DMS153 treated with DMSO at 0.1 percent for 48 hours (cell line): ENCODE measurements around the gene FGFR3.
A peak's percentile ranks its signal among the peaks of the same experiment; 100 is the strongest.
"Not testable (repeated sequence)": the region's sequence is repeated elsewhere in the genome, so short reads cannot be mapped to it uniquely, and the experiment has no call there.

Experiments
- DNase-seq: peaks from one replicate; lab custom pipeline; 2025; ENCODE audit not compliant: unreplicated experiment; lab: John Stamatoyannopoulos, UW

The FGFR3 gene

GRCh38 chr4:1836650-1837049 lies 43.6 kb downstream of the FGFR3 start:
- no peak for DNase-seq

GRCh38 chr4:1837069-1837468 lies 44.0 kb downstream of the FGFR3 start:
- DNase-seq = no peak

DNA sequence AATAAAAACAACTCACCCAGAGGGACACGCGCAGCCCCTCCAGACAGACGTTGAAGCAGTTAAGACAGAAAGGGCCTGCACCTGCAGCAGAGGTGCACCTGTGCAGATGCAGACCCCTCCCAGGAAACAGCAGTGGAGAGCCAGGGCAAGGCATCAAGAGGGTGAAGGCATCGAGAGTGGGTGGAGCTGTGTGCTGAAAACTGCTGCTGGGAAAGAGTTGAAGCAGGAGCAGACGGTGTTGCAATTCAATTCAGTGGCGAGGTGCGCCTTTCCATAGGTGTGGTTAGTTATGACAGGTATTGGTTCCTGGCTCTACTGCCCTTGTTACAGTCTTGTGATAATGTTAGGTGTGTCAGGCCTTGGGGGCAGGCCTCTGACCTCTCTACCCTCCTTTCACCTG lies 46.2 kb downstream of the FGFR3 start:
- DNase-seq = no peak

GRCh38 chr4:1841201-1841886 lies 48.3 kb downstream of the FGFR3 start:
- no peak for DNase-seq

DNA sequence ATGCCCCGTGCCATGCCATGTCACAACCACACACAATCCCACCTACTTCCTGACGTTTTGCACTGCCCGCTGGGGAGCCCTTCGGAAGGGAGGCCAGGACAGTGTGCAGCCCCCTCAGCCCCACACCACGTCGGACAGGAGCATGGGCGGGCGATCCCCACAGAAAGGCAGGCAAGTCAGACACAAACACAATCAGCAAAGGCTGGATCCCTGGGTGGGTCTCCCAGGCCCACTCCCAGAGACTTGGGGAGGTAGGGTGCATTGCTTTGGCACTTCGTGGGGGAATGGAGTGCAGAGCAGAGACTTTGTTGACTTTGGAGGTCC lies 48.8 kb downstream of the FGFR3 start:
- no peak for DNase-seq

DNA sequence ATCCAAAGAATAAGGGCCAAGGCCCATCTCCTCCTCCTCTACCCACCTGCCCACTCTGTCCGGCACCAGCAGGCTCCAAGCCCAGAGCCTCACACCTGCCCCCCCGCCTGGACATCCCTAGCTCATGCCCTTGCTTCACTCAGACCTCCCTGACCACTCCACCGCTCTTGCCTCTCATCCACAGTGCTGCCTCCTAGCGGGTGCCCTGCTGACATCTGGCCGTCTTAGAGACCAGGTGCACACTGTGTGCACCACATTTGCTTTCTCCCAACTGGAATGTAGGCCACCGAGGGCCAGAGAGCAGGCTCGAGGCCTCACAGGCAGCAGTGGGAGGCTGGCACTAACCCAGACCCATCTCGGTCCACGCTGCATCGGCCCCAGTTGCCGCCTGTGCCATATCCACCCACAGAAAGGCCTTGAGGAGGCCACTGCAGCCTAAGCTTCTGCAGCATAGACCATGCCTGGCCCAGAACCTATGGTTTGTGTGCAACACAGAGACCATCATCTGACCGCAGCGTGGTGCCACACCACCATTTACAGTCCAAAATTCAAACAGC lies 49.3 kb downstream of the FGFR3 start:
- DNase-seq = no peak

- no peak for DNase-seq
These were observed 49.9 kb downstream of the FGFR3 start for GRCh38 chr4:1842993-1843448.

DNA sequence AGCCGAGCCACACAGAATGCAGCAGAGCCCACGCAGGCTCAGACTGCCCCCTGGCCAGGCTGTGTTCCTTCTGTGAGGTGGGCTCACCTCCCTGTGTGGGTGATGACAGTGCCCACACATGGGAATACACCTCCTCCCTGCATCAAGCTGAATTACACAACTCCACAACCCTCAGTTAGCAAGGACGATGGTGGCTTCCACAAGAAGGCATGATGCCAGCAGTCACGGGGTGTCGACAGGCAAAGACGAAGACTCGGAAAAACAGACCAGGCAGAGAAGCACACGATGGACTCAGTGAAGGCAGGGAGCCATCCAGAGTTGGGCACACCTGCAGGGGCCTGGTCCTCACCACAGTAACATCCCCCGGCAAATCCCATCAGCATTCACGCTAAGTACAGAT lies 50.8 kb downstream of the FGFR3 start:
- no peak for DNase-seq

DNA sequence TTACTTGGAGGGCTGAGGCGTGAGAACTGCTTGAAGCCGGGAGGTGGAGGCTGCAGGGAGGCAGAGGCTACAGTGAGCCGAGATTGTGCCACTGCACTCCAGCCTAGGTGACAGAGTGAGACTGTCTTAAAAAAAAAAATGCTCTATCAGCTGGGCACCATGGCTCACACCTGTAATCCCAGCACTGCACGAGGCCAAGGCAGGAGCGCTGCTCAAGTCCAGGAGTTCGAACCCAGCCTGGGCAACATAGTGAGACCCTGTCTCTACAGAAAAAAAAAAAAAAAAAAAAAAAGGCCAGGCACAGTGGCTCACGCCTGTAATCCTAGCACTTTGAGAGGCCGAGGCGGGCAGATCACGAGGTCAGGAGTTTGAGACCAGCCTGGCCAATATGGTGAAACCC lies 51.5 kb downstream of the FGFR3 start:
- DNase-seq = not testable (repeated sequence)

GRCh38 chr4:1846580-1846979 lies 53.5 kb downstream of the FGFR3 start:
- DNase-seq = no peak

GRCh38 chr4:1850276-1850675 lies 57.2 kb downstream of the FGFR3 start:
- no peak for DNase-seq

DNA sequence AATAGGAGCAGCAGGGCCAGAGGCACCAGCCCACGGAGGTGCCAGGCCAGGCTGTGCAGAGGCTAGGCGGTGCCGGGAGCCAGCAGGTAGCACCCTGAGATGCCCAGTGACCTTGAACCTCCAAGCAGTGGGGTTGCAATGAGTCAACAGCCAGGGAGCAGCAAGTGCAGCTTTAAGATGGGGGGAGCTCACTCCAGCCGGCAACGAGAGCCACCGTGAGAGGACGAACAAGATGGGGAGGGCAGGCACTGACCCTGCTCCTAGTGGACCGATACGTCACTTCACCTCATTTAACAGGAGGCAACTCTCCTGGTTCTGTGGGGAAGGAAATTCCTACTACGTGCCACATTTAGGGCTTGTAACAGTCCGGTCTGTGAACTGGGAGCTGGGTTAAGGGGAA lies 58.1 kb downstream of the FGFR3 start:
- no peak for DNase-seq

GRCh38 chr4:1851575-1852410 lies 58.7 kb downstream of the FGFR3 start:
- no peak for DNase-seq

DNA sequence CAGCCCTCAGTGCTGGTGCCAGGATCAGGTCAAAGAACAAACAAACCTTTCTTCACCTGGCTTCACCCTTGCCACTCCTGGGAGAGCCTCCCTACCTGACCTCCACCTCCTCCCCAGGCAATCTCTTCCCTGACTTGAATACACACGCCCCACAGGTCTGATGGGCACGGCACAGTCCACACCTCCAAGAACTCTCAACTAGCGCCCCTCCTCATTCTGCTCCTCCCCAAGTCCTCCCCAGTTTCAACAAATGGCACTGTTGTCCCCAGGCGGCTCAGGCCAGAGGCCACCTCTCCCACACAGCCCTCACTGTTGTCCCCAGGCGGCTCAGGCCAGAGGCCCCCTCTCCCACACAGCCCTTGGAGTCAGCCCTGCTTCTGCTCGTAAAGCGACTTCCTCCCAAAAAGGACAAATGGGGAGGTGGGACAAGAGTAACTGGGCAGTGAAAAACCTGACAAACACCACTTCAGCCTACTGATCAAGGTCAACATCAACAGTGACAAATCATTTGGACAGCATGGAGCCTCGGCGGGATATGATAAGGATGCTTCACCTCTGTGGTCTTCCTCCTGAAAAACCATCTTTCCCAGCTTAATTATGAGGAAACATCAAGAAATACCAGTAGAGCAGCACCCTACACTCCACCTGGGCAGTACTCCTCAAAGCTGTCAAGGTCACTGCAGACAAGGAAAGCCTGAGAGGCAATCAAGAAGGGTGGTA lies 60.0 kb downstream of the FGFR3 start:
- no peak for DNase-seq

DNA sequence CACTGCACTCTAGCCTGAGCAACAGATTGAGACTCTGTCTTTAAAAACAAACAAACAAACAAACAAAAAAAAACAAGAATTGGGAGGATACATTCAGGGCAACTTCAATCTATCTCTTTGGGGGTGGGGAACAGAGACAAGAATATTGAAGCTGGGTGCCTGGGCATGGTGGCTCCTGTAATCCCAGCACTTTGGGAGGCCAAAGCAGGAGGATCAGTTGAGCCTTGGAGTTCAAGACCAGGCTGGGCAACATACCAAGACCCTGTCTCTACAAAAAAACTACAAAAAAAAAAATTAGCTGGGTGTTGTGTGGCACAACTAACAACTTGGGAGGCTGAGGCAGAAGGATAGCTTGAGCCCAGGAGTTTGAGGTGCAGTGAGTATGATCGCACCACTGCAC lies 61.7 kb downstream of the FGFR3 start:
- DNase-seq = no peak

GRCh38 chr4:1855333-1856070 lies 62.4 kb downstream of the FGFR3 start:
- DNase-seq = no peak

- DNase-seq = peak; percentile 61
These were observed 63.2 kb downstream of the FGFR3 start, which contains the start of gene LETM1 for GRCh38 chr4:1856071-1856942. LETM1 (minus strand) TSS chr4:1856156; CDS start chr4:1855950, 206 bp downstream.

GRCh38 chr4:1856943-1857699 lies 64.0 kb downstream of the FGFR3 start:
- no peak for DNase-seq

- DNase-seq = no peak
These were observed 64.8 kb downstream of the FGFR3 start for GRCh38 chr4:1857931-1858330.
